ENCODE results near the gene PDZD8.

- TF ChIP-seq CTCF (IDR thresholded peaks at IDR 0.05): no peak
- TF ChIP-seq EP300 (IDR thresholded peaks at IDR 0.05): no peak
Measured at GRCh38 chr10:117257721-117258120, 117.5 kb downstream of the PDZD8 start.
